GM23338 (cell line): ENCODE results near the gene FTH1. TPM values are rescaled to one million over a fixed set of nuclear protein-coding genes. Genes with fewer than 3 reads are reported as not detected.

Experiments
- ATAC-seq: fragments of 200-7000 bp; cut with Tn5 transposase; 3 replicates; pipeline ENCODE4 v1.9.1; 2020
- DNase-seq: peaks from one replicate; pipeline ENCODE4 v3.0.0-alpha.2; 2015; ENCODE audit warnings: low spot score
- H2AFZ ChIP-seq: fragments of 200-600 bp; sonication (generic); 2 replicates; pipeline ENCODE4 v1.8.0; 2016; ENCODE audit warnings: antibody characterized with exemption, mild to moderate bottlenecking, moderate library complexity
- H3F3A ChIP-seq: fragments of 200-600 bp; sonication (generic); replicated peaks from 2 replicates; pipeline ENCODE4 v1.8.0; 2017; ENCODE audit warnings: antibody characterized with exemption, mixed run types, low read depth
- H3K27ac ChIP-seq: fragments of 200-600 bp; sonication (generic); 2 replicates; pipeline ENCODE4 v1.6.1; 2016; ENCODE audit warnings: low read depth
- H3K27me3 ChIP-seq: fragments of 200-600 bp; sonication (generic); 2 replicates; pipeline ENCODE4 v1.8.0; 2016; ENCODE audit warnings: mild to moderate bottlenecking, mixed run types, moderate library complexity; ENCODE audit not compliant: insufficient read depth
- H3K36me3 ChIP-seq: fragments of 200-600 bp; sonication (generic); 2 replicates; pipeline ENCODE4 v1.8.0; 2016; ENCODE audit warnings: mild to moderate bottlenecking; ENCODE audit not compliant: insufficient read depth
- H3K4me1 ChIP-seq: fragments of 200-600 bp; sonication (generic); 2 replicates; pipeline ENCODE4 v1.8.0; 2016; ENCODE audit warnings: mild to moderate bottlenecking, moderate library complexity; ENCODE audit not compliant: insufficient read depth
- H3K4me2 ChIP-seq: fragments of 200-600 bp; sonication (generic); 2 replicates; pipeline ENCODE4 v1.7.1; 2017; ENCODE audit warnings: mixed run types
- H3K4me3 ChIP-seq: fragments of 200-600 bp; sonication (generic); 2 replicates; pipeline ENCODE4 v1.6.1; 2016; ENCODE audit warnings: mixed run types
- H3K79me2 ChIP-seq: fragments of 200-600 bp; sonication (generic); replicated peaks from 2 replicates; pipeline ENCODE4 v1.8.0; 2017; ENCODE audit warnings: mild to moderate bottlenecking; ENCODE audit not compliant: insufficient read depth
- H3K9me2 ChIP-seq: fragments of 200-600 bp; sonication (generic); 2 replicates; pipeline ENCODE4 v1.8.0; 2017; ENCODE audit not compliant: insufficient read depth
- H4K20me1 ChIP-seq: fragments of 200-600 bp; sonication (generic); replicated peaks from 2 replicates; pipeline ENCODE4 v1.8.0; 2017; ENCODE audit warnings: mild to moderate bottlenecking; ENCODE audit not compliant: insufficient read depth
- H3K27ac Mint-ChIP-seq: 2 replicates; pipeline ENCODE4 v1.8.0; 2020; ENCODE audit warnings: inconsistent platforms, mild to moderate bottlenecking, moderate library complexity, mixed read lengths
- H3K27me3 Mint-ChIP-seq: 3 replicates; pipeline ENCODE4 v1.8.0; 2022; ENCODE audit warnings: low read depth, mild to moderate bottlenecking, moderate library complexity, mixed read lengths, inconsistent platforms; ENCODE audit not compliant: insufficient read depth, poor library complexity
- H3K36me3 Mint-ChIP-seq: 3 replicates; pipeline ENCODE4 v1.8.0; 2021; ENCODE audit warnings: low read depth, mild to moderate bottlenecking, inconsistent platforms, moderate library complexity, mixed read lengths
- H3K4me1 Mint-ChIP-seq: 3 replicates; pipeline ENCODE4 v1.8.0; 2020; ENCODE audit warnings: mild to moderate bottlenecking, inconsistent platforms, mixed read lengths
- H3K4me3 Mint-ChIP-seq: 3 replicates; pipeline ENCODE4 v1.8.0; 2021; ENCODE audit warnings: moderate library complexity, mild to moderate bottlenecking, inconsistent platforms, mixed read lengths
- H3K9me3 Mint-ChIP-seq: 3 replicates; pipeline ENCODE4 v1.8.0; 2020; ENCODE audit warnings: moderate library complexity, mild to moderate bottlenecking, inconsistent platforms, mixed read lengths
- EZH2 ChIP-seq: fragments of 200-600 bp; sonication (generic); IDR thresholded peaks from one replicate; pipeline ENCODE4 v1.8.0; 2017; ENCODE audit warnings: antibody characterized with exemption, mild to moderate bottlenecking, low read depth; ENCODE audit not compliant: unreplicated experiment
- JUNB ChIP-seq: IDR thresholded peaks from one replicate; pipeline ENCODE4 v1.6.1; 2016; ENCODE audit warnings: antibody characterized with exemption; ENCODE audit not compliant: unreplicated experiment
- STAT1 ChIP-seq: IDR thresholded peaks from one replicate; pipeline ENCODE4 v1.6.1; 2016; ENCODE audit warnings: antibody characterized with exemption; ENCODE audit not compliant: unreplicated experiment
- polyA plus RNA-seq: library from polyadenylated mRNA; unstranded; fragments of >200 nt; fragmentation: Nextera tagmentation; extraction: Ambion mirVana; gene quantifications from 2 replicates; pipeline ENCODE4 v1.2.1, GENCODE V29; 2016
- total RNA-seq: library from RNA; depleted of rRNA; stranded (reverse); fragments of >200 nt; shearing (Covaris generic); gene quantifications from 2 replicates; pipeline ENCODE4 v1.2.3, GENCODE V29; 2014
- TF ChIP-seq, protein P1 (sequence below): IDR thresholded peaks from 2 replicates; pipeline ENCODE4 v1.6.1; 2016; ENCODE audit warnings: antibody characterized with exemption
- TF ChIP-seq, protein P2 (sequence below): fragments of 250-450 bp; sonication (Bioruptor Pico); IDR thresholded peaks from 2 replicates; pipeline ENCODE4 v1.5.0; 2020; ENCODE audit warnings: mild to moderate bottlenecking, moderate library complexity
- TF ChIP-seq, protein P3 (sequence below): IDR thresholded peaks from one replicate; pipeline ENCODE4 v1.6.1; 2018; ENCODE audit warnings: antibody characterized with exemption; ENCODE audit not compliant: unreplicated experiment
- TF ChIP-seq, protein P4 (sequence below), 2 experiments: fragments of 200-600 bp in 1 of 2; sonication (generic) in 1 of 2; conservative IDR thresholded peaks; 2 replicates each; pipeline versions ENCODE4 v1.5.1 to v1.6.1; 2016 to 2017; ENCODE audit warnings: antibody characterized with exemption in 2 of 2, low read depth in 2 of 2, mild to moderate bottlenecking in 2 of 2, moderate library complexity in 1 of 2

FTH1 gene
- total and polyA plus RNA-seq, 2 experiments from 2014 or later = 718 to 2,750 TPM

DNA sequence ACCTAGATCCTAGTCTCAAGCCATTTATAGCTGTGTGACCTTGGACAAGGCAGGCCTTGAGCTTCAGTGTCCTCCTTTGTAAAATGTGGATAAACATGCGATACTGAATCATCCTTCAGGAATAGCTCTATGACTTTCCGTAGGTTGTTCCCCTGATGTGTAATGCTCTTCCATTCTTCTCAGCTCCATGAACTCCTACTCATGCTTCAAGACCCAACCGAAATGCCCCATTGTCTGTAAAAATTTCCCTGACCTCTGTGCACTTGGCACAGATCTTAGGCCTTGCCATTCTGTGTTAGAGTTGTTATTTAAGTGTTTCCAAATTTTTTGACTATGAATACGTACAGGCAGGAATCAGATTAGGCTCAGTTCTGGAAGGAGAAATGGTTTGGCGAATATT lies 20.5 kb downstream of the FTH1 start:
- Mint-ChIP-seq H3K4me3 (no peak overlapping the region), H3K9me3 (no peaks in the 10 kb centered on the region), H3K27ac (no peak overlapping the region), H3K27me3 (peaks cover 6% of the 10 kb centered on the region), H3K36me3 (no peaks in the 10 kb centered on the region), H3K4me1 (peaks cover 12% of the 10 kb centered on the region)
- Histone ChIP-seq H3K79me2 (no peaks in the 10 kb centered on the region), H3K4me1 (no peaks in the 10 kb centered on the region), H4K20me1 (no peaks in the 10 kb centered on the region), H3K4me3 (no peak overlapping the region), H3F3A (no peaks in the 10 kb centered on the region), H3K27me3 (no peaks in the 10 kb centered on the region), H3K9me2 (no peaks in the 10 kb centered on the region), H3K36me3 (no peaks in the 10 kb centered on the region), H2AFZ (no peak overlapping the region), H3K4me2 (no peak overlapping the region), H3K27ac (no peak overlapping the region)
- ATAC-seq = no peak
- TF ChIP-seq EZH2 (no peak), JUNB (no peak), STAT1 (no peak)
- TF ChIP-seq, protein P1, sequence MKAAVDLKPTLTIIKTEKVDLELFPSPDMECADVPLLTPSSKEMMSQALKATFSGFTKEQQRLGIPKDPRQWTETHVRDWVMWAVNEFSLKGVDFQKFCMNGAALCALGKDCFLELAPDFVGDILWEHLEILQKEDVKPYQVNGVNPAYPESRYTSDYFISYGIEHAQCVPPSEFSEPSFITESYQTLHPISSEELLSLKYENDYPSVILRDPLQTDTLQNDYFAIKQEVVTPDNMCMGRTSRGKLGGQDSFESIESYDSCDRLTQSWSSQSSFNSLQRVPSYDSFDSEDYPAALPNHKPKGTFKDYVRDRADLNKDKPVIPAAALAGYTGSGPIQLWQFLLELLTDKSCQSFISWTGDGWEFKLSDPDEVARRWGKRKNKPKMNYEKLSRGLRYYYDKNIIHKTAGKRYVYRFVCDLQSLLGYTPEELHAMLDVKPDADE = no peak
- TF ChIP-seq, protein P2, sequence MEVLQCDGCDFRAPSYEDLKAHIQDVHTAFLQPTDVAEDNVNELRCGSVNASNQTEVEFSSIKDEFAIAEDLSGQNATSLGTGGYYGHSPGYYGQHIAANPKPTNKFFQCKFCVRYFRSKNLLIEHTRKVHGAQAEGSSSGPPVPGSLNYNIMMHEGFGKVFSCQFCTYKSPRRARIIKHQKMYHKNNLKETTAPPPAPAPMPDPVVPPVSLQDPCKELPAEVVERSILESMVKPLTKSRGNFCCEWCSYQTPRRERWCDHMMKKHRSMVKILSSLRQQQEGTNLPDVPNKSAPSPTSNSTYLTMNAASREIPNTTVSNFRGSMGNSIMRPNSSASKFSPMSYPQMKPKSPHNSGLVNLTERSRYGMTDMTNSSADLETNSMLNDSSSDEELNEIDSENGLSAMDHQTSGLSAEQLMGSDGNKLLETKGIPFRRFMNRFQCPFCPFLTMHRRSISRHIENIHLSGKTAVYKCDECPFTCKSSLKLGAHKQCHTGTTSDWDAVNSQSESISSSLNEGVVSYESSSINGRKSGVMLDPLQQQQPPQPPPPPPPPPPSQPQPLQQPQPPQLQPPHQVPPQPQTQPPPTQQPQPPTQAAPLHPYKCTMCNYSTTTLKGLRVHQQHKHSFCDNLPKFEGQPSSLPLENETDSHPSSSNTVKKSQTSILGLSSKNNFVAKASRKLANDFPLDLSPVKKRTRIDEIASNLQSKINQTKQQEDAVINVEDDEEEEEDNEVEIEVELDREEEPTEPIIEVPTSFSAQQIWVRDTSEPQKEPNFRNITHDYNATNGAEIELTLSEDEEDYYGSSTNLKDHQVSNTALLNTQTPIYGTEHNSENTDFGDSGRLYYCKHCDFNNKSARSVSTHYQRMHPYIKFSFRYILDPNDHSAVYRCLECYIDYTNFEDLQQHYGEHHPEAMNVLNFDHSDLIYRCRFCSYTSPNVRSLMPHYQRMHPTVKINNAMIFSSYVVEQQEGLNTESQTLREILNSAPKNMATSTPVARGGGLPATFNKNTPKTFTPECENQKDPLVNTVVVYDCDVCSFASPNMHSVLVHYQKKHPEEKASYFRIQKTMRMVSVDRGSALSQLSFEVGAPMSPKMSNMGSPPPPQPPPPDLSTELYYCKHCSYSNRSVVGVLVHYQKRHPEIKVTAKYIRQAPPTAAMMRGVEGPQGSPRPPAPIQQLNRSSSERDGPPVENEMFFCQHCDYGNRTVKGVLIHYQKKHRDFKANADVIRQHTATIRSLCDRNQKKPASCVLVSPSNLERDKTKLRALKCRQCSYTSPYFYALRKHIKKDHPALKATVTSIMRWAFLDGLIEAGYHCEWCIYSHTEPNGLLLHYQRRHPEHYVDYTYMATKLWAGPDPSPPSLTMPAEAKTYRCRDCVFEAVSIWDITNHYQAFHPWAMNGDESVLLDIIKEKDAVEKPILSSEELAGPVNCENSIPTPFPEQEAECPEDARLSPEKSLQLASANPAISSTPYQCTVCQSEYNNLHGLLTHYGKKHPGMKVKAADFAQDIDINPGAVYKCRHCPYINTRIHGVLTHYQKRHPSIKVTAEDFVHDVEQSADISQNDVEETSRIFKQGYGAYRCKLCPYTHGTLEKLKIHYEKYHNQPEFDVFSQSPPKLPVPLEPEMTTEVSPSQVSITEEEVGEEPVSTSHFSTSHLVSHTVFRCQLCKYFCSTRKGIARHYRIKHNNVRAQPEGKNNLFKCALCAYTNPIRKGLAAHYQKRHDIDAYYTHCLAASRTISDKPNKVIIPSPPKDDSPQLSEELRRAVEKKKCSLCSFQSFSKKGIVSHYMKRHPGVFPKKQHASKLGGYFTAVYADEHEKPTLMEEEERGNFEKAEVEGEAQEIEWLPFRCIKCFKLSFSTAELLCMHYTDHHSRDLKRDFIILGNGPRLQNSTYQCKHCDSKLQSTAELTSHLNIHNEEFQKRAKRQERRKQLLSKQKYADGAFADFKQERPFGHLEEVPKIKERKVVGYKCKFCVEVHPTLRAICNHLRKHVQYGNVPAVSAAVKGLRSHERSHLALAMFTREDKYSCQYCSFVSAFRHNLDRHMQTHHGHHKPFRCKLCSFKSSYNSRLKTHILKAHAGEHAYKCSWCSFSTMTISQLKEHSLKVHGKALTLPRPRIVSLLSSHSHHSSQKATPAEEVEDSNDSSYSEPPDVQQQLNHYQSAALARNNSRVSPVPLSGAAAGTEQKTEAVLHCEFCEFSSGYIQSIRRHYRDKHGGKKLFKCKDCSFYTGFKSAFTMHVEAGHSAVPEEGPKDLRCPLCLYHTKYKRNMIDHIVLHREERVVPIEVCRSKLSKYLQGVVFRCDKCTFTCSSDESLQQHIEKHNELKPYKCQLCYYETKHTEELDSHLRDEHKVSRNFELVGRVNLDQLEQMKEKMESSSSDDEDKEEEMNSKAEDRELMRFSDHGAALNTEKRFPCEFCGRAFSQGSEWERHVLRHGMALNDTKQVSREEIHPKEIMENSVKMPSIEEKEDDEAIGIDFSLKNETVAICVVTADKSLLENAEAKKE = no peak
- TF ChIP-seq, protein P3, sequence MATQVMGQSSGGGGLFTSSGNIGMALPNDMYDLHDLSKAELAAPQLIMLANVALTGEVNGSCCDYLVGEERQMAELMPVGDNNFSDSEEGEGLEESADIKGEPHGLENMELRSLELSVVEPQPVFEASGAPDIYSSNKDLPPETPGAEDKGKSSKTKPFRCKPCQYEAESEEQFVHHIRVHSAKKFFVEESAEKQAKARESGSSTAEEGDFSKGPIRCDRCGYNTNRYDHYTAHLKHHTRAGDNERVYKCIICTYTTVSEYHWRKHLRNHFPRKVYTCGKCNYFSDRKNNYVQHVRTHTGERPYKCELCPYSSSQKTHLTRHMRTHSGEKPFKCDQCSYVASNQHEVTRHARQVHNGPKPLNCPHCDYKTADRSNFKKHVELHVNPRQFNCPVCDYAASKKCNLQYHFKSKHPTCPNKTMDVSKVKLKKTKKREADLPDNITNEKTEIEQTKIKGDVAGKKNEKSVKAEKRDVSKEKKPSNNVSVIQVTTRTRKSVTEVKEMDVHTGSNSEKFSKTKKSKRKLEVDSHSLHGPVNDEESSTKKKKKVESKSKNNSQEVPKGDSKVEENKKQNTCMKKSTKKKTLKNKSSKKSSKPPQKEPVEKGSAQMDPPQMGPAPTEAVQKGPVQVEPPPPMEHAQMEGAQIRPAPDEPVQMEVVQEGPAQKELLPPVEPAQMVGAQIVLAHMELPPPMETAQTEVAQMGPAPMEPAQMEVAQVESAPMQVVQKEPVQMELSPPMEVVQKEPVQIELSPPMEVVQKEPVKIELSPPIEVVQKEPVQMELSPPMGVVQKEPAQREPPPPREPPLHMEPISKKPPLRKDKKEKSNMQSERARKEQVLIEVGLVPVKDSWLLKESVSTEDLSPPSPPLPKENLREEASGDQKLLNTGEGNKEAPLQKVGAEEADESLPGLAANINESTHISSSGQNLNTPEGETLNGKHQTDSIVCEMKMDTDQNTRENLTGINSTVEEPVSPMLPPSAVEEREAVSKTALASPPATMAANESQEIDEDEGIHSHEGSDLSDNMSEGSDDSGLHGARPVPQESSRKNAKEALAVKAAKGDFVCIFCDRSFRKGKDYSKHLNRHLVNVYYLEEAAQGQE = no peak
- TF ChIP-seq, protein P4, sequence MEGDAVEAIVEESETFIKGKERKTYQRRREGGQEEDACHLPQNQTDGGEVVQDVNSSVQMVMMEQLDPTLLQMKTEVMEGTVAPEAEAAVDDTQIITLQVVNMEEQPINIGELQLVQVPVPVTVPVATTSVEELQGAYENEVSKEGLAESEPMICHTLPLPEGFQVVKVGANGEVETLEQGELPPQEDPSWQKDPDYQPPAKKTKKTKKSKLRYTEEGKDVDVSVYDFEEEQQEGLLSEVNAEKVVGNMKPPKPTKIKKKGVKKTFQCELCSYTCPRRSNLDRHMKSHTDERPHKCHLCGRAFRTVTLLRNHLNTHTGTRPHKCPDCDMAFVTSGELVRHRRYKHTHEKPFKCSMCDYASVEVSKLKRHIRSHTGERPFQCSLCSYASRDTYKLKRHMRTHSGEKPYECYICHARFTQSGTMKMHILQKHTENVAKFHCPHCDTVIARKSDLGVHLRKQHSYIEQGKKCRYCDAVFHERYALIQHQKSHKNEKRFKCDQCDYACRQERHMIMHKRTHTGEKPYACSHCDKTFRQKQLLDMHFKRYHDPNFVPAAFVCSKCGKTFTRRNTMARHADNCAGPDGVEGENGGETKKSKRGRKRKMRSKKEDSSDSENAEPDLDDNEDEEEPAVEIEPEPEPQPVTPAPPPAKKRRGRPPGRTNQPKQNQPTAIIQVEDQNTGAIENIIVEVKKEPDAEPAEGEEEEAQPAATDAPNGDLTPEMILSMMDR (conservative IDR thresholded peaks at IDR 0.05; ENCODE audit: low read depth in 2 of 2) = no peak
- DNase-seq = no peak
